ENCODE measurements around the gene RPL29. TPM values are rescaled to one million over a fixed set of nuclear protein-coding genes. Genes with fewer than 3 reads are reported as not detected.

RPL29 gene
- total and polyA plus RNA-seq, 2 donors (not counting 3 experiments of a cell fraction or from before 2014, with no cell fraction given), result 1,236 to 2,177 TPM

DNA sequence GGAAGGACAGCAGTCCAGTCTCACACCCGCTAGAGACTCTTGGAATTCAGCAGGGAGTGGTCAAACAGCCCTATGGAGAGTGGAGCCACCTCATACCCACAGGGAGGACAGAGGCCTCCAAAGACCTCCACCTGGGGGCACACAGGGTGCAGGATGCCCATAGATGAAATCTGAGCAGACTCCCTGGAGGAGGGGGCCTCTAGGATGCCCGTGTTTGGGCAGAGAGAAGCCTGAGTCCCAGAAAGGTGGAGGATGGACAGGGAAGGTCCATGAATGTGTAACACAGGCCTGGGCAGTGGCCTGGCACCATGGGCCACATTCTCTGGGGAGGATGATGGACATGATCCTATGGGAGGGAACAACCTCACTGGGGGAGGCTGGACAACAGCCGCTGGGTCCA is 39.0 kb upstream of the RPL29 start:
- no TSS peak for BruUV-seq (replicated peaks)
- no peak for DNase-seq (ENCODE audit: low read depth, low spot score)
- TF ChIP-seq MYC (IDR thresholded peaks at IDR 0.05; ENCODE audit: low read depth, low read length), result no peak
- no peak for TF ChIP-seq JUN (IDR thresholded peaks at IDR 0.05; ENCODE audit: borderline replicate concordance, insufficient read depth, insufficient read length, low read depth)
- TF ChIP-seq FOS (IDR thresholded peaks at IDR 0.05; ENCODE audit: borderline replicate concordance, insufficient read depth, low read length), result no peak
- no peak for TF ChIP-seq POLR2A (IDR thresholded peaks at IDR 0.05; ENCODE audit: low read depth, low read length)
- no peak for TF ChIP-seq EZH2 (IDR thresholded peaks at IDR 0.05; ENCODE audit: borderline replicate concordance, low read depth, low read length, severe bottlenecking)
- no peak for TF ChIP-seq GATA2 (IDR thresholded peaks at IDR 0.05; ENCODE audit: insufficient read depth, insufficient read length, low read depth, low read length)
- TF ChIP-seq POLR2AphosphoS5 (IDR thresholded peaks at IDR 0.05; ENCODE audit: insufficient read depth, low read depth, low read length), result no peak
- TF ChIP-seq MAX (IDR thresholded peaks at IDR 0.05; ENCODE audit: insufficient read depth, insufficient read length), result no peak
- TF ChIP-seq, protein P1, sequence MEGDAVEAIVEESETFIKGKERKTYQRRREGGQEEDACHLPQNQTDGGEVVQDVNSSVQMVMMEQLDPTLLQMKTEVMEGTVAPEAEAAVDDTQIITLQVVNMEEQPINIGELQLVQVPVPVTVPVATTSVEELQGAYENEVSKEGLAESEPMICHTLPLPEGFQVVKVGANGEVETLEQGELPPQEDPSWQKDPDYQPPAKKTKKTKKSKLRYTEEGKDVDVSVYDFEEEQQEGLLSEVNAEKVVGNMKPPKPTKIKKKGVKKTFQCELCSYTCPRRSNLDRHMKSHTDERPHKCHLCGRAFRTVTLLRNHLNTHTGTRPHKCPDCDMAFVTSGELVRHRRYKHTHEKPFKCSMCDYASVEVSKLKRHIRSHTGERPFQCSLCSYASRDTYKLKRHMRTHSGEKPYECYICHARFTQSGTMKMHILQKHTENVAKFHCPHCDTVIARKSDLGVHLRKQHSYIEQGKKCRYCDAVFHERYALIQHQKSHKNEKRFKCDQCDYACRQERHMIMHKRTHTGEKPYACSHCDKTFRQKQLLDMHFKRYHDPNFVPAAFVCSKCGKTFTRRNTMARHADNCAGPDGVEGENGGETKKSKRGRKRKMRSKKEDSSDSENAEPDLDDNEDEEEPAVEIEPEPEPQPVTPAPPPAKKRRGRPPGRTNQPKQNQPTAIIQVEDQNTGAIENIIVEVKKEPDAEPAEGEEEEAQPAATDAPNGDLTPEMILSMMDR (IDR thresholded peaks at IDR 0.05; ENCODE audit: extremely low read depth in 1 of 2, insufficient read depth in 1 of 2, low read depth in 1 of 2, low read length in 2 of 2), result no peak
- POLR2A ChIA-PET, result no interaction called here
- H3K79me2 ChIP-seq (ENCODE audit: control insufficient read depth, insufficient read depth, low read length), result no peaks in the 10 kb centered on the region
- no peak overlapping the region for H3K9ac ChIP-seq (replicated peaks; ENCODE audit: extremely low read depth, insufficient read depth, low read length)
- CTCF ChIA-PET, result interaction anchor here (1.2 kb wide), 1 partner anchor 19 kb away, joined by 3 read pairs; no protein-coding TSS in a partner anchor
- no peak for FAIRE-seq
- no peaks in the 10 kb centered on the region for H3K36me3 ChIP-seq (ENCODE audit: control insufficient read depth in 2 of 2, extremely low read depth in 1 of 2, insufficient read depth in 2 of 2, low read length in 2 of 2)
- no peak overlapping the region for H3K27ac ChIP-seq (ENCODE audit: insufficient read depth, low read depth, low read length)
- no peaks in the 10 kb centered on the region for H4K20me1 ChIP-seq (replicated peaks; ENCODE audit: control insufficient read depth, extremely low read depth, insufficient read depth, low read length)
- H3K4me1 ChIP-seq (ENCODE audit: control insufficient read depth, extremely low read depth, insufficient read depth, low read length), result no peaks in the 10 kb centered on the region
- no peak overlapping the region for H3K4me2 ChIP-seq (ENCODE audit: insufficient read depth, low read length)
- H3K9me3 ChIP-seq (replicated peaks; ENCODE audit: control insufficient read depth, insufficient read depth, low read length), result no peaks in the 10 kb centered on the region
- dilution Hi-C loops (cut with MboI; ENCODE audit: extremely low pct_ligation_motif_present, low sequenced_read_pairs), result no loop called here
- H3K9me1 ChIP-seq (replicated peaks; ENCODE audit: control insufficient read depth, extremely low read depth, insufficient read depth, low read length), result no peaks in the 10 kb centered on the region
- H2AFZ ChIP-seq (ENCODE audit: low read depth, low read length), result no peak overlapping the region
- intact Hi-C loops (cut with micrococcal nuclease), result no loop called here
- H3K4me3 ChIP-seq (replicated peaks in 1 of 3; ENCODE audit: insufficient read depth in 1 of 3, low read depth in 1 of 3, low read length in 3 of 3), result no peak overlapping the region
- H3K27me3 ChIP-seq (ENCODE audit: control insufficient read depth in 2 of 2, insufficient read depth in 2 of 2, low read length in 2 of 2), result no peaks in the 10 kb centered on the region

Measured in endothelial cell of umbilical vein (primary cell).